GM19193 (cell line): Measurements from ENCODE around the gene UBE2S.

ENCODE experiments used
- POLR2A ChIP-seq: IDR thresholded peaks from 4 replicates; pipeline ENCODE4 v1.6.1; 2011; ENCODE audit not compliant: insufficient read depth, insufficient read length; ENCODE audit errors: extremely low read depth

The UBE2S gene

DNA sequence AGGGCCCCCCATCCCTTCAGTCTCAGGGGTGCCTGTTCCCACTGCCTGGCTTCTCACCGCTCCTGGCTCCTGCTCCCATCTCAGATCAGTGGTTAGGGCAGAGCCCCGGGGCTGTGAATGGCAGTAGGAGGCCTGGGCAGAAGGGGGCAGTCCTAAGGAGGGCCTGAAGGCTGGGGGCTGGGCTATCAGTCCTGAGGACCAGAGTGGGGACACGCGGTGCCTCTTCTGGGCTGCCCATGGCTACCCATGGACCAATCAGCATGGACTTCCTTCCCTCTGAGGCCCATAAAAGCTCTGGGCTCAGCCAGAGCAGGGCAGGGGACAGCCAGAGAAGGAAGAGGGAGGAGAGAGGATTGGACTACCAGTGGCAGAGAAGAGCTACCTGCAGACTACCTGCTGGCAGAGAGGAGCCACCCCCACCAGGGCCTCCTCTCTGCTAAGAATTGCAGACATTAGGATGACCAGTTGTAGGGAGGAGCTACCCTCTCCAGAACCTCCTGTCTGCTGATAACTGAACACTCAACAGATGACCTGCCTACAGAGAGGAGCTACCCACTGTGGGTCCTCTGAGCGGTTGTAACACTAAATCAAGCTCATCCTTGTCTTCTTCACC, 12.1 kb upstream of the UBE2S start:
- TF ChIP-seq POLR2A, result no peak

GRCh38 chr19:55419103-55419502, 11.5 kb upstream of the UBE2S start:
- no peak for TF ChIP-seq POLR2A

DNA sequence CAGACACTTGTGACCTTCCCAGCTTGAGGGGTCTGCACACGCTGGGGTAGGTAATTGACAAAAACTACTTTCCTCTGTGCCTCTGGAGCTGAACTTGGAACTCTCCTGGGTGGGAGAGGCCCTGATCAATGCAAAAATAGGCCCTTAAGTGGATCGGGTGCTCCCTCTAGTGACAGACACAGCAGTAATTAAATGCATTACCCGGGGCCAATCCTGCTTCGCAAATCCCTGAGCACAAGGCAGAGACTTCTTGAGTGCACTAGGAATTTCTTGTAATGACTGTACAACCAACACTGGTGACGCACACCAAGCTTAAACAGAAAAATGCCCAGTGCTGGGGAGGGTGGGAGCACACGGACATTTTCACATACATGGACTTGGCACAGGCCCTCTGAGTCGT, 10.6 kb upstream of the UBE2S start:
- TF ChIP-seq POLR2A, result no peak

GRCh38 chr19:55410168-55410567, 2.6 kb upstream of the UBE2S start:
- no peak for TF ChIP-seq POLR2A

DNA sequence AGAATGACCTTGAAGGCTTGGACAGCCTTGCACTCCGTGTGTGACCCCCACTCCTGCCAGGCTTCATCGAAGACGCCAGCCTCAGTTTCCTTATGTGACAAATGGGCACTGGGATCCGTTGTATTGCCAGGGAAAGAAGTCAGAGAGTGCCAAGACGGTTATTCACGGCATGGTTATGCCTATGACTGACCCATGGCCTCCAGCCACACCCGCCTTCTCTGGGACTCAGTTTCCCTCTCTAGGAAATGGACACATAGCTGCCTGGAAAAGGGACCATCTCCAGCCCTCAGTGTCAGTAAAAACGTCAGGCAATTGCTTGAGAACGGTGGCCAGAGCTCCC, 915 bp upstream of the UBE2S start:
- peak; percentile 48 for TF ChIP-seq POLR2A

DNA sequence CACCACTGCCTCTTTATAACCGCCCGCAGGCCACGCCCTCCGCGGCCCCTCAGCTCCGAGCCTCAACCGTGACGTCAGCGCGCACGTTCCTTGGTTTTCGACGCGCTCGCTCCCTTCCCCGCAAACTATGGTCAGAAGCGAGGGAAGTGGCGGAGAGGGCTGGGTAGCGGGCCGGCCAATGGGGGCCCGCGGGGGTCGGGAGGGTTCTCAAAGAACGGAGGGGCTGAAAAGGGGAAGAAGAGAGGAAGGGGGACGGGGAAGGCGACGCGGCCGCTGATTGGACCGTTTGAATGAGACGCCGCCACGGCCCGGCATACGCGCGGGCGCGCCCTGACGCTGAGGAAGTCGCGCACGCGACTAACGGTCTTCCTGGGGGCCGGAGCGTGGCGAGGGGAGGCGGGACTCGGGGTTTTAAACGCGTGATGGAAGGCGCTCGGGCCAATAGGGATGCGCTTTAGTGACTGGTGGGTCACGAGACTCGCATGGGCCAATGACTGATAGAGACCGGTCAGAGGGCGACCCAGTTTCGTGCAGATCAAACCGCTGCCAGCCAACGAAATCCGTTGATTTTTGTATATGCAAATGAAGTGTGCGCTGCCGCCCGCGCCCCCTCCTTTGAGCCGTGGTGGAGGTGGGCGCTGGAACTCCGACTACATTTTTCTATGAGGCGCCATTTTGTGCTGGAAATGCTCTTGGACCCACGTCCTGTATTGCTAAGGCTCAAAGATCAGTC, 378 bp upstream of the UBE2S start:
- TF ChIP-seq POLR2A, result no peak

DNA sequence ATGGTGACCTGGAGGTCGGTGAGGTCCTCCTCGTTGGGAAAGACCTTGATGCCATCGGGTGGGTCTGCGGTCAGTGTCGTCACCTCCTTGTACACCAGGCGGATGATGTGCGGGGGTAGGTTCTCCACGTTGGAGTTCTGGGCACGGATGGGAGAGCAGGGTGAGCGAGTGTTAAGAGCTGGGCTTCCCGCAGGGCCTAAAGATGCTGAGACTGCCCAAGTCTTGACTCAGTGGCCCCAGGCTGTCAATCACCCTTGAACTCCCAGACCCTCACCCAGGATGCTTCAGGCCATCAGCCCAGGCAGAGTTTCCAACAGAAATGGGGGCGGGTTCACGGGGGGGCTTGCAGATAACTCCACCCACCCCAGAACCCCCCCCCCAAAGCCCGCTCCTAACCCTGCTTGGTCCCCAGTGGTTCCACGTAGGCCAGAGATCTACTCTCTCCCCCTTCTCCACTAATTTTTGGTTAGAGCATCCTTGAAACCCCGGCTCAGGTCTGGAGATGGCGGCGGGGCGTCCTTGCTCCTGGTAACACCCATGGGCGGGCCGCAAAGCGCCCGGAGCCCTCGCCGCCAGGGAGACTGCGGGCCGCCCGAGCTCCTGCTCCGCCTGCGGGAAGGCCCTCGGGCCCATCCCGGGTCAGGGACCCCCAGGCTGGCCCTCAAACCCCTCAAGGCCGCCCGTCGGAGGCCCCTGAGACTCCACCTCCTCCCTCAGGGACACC, 600 bp downstream of the UBE2S start:
- no peak for TF ChIP-seq POLR2A

DNA sequence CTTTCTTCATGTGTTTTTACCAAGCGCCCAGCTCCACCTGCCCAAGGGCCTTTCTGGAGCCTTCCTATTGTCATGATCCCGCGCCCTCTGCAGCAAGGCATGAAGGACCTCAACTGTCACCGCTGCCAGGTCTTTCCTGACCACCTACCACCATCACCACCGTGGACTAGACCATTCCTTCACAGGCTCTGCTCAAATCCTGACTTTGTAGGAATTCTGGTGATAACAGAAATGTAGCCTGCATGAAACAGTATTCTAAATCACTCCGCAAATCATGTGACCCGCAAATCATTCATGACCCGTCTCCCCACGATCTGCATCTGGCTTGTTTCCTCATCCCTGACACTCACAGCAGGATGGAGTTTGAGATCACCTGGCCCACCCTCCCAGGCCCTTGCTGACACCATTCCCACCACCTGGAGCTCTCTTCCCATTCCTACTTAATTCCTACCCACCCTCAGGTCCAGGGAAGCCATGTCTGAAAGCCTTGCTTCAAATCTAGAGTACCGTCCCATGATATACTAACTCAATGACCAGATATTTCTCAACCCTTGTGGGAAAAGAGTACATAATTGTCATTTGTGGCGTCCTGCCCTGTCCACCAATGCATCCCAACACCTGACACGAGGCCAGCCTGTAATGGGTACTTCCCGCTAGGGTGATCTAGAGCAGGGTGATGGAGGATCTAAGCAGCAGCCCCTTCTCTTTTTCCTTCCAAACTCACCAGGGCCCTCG, 1.3 kb downstream of the UBE2S start:
- no peak for TF ChIP-seq POLR2A

- TF ChIP-seq POLR2A, result no peak
Observed at GRCh38 chr19:55405638-55406037, 1.9 kb downstream of the UBE2S start.

DNA sequence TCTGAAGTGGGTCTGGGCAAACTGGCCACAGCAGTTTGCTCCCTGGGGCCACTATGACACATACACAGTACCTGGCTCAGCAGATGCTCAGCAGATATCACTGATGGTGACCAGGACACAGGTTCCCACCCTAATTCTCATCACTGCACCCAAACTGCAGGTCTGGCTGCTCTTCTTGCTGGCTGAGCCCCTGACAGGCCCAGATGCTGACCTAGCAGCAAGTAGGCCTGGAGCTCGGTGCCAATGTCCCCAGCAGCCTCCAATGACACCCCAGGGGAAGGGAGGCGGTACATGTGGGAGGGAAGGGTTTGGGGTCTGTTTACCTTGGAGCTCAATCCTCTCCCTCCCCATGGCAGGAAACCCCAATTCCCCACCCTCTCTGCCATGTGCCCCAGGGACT, 5.1 kb downstream of the UBE2S start:
- peak; percentile 17 for TF ChIP-seq POLR2A

DNA sequence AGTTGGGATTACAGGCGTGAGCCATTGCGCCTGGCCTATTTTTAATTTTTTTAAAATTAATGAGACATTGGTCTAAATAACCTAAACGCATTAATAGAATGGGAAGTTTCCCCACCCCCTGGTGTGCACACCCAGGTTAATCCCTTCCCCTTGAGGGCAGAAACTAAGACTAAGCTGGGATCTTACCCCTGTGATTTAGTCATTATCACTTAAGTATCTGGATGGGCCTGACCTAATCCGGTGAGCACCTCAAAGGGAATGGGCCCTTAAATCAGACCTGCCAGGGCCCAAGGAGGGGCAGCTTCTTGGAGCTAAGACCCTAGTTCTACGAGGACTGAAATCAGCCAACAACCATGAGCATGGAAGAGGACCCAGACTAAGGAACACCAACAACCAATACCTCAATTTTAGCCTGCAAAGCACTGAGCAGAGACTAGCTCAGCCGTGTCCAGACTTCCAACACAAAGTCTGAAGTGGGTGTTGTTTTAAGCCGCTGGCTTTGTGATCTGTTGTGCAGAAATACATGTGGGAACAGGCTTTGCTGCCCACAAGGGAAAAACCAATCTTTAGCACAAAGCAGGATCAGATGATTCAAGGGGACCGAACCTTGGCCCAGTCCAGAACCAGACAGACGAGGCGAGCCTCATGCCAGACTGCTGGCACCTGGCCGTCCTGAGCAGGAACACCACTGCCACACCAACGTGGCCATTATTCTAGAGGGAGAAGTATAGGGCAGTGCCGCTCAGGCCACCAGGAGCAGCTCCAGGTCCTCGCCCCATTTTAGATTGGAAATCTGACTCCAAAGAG, 7.1 kb downstream of the UBE2S start:
- no peak for TF ChIP-seq POLR2A

DNA sequence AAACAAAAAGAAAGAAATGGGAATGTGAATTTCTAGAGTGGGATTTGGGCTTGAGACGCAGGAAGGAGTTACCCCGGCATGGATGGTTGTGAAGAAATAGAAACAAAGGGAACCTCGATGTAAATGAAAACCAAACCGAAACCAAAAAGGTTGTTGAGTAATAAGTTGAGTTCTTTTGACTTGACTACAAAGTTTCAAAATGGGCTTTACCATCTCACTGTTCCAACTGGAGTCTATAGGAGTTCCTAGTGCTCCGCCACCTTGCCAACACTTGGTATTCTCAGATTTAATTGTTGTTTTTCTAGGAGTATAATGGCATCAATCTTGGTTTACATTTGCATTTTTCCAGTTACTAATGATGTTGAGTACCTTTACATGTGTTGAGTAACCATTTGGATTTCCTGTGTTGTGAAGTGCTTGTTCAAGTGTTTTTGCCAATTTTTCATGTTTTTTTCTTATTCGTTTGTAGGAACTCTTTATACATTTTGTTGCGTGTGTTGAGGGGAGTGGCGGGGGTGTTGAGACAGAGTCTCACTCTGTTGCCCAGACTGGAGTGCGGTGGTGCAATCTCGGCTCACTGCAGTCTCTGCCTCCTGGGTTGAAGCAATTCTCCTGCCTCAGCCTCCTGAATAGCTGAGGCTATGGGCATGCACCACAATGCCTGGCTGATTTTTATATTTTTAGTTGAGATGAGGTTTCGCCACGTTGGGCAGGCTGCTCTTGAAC, 9.2 kb downstream of the UBE2S start:
- no peak for TF ChIP-seq POLR2A

DNA sequence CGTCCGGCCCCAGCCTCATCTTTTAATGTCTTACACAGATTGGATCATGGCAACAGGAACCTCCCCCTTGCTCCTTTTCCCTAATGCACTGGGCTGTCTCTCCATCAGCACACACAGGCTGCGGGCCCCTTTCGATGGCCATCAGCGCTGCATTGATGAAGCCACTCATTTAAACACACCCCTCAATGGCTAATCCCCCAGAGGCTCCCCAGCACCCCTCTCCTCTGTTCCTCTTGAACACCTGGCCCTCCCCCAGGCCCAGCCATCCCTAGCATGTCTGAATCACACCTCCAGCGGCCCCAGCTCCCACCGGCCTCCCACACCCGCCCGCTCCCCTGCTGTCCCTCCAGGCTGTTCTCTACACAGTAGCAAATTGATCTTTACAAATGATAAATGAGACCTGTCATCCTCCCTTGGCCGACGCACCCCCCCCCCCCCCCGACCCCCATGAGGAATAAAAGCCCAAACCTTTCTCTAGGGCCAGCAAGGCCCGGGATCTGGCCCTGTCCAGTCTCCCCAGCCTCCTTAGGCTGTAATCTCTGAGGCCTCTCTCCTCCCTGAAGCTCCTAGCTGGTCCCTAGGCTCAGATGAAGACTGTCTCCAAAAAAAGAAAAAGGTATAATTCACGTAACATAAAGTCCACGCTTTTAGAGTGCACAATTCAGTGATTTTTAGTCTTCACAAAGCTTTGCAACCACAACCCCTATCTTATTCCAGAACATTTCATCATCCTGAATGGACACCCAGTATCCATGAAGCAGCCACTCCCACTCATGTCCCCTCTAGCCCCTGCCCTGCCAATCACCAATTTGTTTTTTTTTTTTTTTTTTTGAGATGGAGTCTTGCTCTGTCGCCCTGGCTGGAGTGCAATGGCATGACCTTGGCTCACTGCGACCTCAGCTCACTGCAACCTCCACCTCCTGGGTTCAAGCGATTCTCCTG, 14.5 kb downstream of the UBE2S start:
- TF ChIP-seq POLR2A, result no peak
